HEK293 (cell line): ENCODE data around the gene IMP3.

Source experiments
- SP2 ChIP-seq: fragments of 450-650 bp; formaldehyde crosslinking; IDR thresholded peaks from 2 replicates; pipeline ENCODE4 v1.5.1; 2016; ENCODE audit warnings: missing biosample characterization, missing genetic modification characterization
- ZNF48 ChIP-seq: fragments of 450-650 bp; formaldehyde crosslinking; IDR thresholded peaks from 2 replicates; pipeline ENCODE4 v1.5.1; 2016; ENCODE audit warnings: missing biosample characterization, missing genetic modification characterization
- TF ChIP-seq, protein P1 (sequence below): fragments of 450-650 bp; IDR thresholded peaks from 2 replicates; pipeline ENCODE4 v1.5.1; 2018; ENCODE audit warnings: missing biosample characterization, mild to moderate bottlenecking, missing genetic modification characterization
- TF ChIP-seq, protein P2 (sequence below): fragments of 450-650 bp; formaldehyde crosslinking; IDR thresholded peaks from 2 replicates; pipeline ENCODE4 v1.5.1; 2016; ENCODE audit warnings: missing biosample characterization, missing genetic modification characterization

DNA sequence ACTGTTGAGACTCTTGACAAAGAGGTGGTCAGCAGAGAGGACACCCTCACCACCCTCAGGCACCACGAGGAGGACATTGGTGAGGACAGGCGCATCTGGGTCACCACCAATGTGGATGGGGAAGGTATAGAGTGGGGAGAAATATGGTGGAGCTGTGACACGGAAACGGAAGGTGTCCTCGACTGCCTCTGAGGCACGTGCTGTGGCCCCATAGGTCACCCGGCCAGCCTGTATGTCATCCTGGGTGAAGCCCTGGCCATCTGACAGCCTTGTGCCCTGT lies 48.2 kb upstream of the IMP3 start:
- TF ChIP-seq SP2 (tag by site-specific recombination), result no peak
- TF ChIP-seq, protein P1, sequence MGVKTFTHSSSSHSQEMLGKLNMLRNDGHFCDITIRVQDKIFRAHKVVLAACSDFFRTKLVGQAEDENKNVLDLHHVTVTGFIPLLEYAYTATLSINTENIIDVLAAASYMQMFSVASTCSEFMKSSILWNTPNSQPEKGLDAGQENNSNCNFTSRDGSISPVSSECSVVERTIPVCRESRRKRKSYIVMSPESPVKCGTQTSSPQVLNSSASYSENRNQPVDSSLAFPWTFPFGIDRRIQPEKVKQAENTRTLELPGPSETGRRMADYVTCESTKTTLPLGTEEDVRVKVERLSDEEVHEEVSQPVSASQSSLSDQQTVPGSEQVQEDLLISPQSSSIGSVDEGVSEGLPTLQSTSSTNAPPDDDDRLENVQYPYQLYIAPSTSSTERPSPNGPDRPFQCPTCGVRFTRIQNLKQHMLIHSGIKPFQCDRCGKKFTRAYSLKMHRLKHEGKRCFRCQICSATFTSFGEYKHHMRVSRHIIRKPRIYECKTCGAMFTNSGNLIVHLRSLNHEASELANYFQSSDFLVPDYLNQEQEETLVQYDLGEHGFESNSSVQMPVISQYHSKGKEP (tag by site-specific recombination), result no peak
- TF ChIP-seq, protein P2, sequence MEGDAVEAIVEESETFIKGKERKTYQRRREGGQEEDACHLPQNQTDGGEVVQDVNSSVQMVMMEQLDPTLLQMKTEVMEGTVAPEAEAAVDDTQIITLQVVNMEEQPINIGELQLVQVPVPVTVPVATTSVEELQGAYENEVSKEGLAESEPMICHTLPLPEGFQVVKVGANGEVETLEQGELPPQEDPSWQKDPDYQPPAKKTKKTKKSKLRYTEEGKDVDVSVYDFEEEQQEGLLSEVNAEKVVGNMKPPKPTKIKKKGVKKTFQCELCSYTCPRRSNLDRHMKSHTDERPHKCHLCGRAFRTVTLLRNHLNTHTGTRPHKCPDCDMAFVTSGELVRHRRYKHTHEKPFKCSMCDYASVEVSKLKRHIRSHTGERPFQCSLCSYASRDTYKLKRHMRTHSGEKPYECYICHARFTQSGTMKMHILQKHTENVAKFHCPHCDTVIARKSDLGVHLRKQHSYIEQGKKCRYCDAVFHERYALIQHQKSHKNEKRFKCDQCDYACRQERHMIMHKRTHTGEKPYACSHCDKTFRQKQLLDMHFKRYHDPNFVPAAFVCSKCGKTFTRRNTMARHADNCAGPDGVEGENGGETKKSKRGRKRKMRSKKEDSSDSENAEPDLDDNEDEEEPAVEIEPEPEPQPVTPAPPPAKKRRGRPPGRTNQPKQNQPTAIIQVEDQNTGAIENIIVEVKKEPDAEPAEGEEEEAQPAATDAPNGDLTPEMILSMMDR (tag by site-specific recombination), result no peak
- TF ChIP-seq ZNF48, result no peak
